ENCODE results near the gene CCL22.

CCL22 gene

GRCh38 chr16:57377080-57377841 is 18.7 kb downstream of the CCL22 start:
- DNase-seq: no peak

DNA sequence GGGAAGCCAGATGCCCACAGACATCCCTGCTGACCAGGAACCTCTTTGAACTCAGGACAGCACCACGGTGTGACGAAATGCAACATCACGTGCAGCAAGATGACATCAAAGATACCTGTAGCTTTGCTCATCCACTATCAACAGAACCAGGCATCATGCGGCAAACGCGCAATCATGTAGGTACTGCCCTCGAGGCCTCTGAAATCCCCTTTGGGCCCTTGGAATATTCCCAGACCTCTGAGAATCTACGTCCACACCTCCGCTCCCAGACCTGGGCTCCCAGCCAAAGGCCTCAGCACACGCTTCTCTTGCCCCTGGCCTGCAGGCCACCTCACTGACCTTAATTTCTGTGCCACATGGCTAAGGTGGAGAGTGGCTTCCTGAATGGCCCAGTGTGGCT is 21.0 kb downstream of the CCL22 start:
- DNase-seq: no peak

DNA sequence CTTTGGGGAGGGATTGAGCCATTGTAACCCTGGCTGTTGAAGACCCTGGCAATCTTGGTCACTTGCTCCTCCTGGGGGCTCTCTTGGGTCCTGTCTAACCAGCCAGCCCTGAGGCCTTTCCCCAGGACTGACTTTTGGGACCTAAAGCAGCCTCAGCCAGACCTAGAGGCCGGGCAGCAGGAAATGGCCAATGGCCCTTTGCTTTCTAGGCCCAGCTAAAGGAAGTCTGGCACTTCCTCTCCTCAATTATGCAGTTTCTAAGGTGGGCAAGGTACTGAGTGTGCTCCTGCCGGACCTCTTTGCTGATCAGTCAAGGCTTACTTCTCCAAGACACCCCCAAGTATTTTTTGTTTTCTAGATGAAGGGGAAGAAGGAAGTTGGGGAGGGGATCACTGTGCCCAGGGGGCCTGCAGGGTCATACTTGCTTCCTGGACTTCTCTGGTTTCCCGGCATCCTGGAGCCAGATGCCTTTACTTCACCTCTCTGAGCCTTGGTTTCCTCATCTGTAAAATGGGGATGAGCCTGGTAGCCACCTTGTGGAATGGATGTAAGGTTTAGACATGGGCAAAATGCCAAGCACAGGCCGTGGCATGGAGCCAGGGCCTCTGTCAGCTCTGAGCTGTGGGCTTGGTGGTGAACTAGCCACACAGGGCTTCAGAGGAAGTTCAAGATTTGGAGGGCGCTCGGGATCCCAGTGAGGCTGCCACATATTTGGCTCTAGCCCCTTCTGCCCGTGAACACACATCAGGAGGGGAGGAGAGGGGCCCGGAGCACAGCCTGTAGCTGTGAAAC is 22.3 kb downstream of the CCL22 start:
- DNase-seq: no peak

DNA sequence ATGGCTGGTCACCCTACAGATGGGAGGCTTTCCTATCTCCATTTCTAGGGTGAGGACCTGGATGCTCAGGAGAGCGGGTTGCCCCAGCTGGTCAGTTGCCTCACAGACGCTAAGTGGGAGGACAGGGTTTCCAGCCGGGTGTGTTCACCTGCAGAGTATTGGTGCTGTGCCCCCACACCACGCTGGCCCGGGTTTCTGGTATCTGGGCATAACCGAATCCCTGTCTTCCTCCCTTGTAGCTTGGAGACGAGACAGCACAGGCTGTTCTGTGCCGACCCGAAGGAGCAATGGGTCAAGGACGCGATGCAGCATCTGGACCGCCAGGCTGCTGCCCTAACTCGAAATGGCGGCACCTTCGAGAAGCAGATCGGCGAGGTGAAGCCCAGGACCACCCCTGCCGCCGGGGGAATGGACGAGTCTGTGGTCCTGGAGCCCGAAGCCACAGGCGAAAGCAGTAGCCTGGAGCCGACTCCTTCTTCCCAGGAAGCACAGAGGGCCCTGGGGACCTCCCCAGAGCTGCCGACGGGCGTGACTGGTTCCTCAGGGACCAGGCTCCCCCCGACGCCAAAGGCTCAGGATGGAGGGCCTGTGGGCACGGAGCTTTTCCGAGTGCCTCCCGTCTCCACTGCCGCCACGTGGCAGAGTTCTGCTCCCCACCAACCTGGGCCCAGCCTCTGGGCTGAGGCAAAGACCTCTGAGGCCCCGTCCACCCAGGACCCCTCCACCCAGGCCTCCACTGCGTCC is 23.4 kb downstream of the CCL22 start:
- DNase-seq: no peak

- DNase-seq: no peak
Observed at GRCh38 chr16:57382535-57383275, 24.1 kb downstream of the CCL22 start.

GRCh38 chr16:57383276-57384247 is 25.0 kb downstream of the CCL22 start:
- no peak for DNase-seq

DNA sequence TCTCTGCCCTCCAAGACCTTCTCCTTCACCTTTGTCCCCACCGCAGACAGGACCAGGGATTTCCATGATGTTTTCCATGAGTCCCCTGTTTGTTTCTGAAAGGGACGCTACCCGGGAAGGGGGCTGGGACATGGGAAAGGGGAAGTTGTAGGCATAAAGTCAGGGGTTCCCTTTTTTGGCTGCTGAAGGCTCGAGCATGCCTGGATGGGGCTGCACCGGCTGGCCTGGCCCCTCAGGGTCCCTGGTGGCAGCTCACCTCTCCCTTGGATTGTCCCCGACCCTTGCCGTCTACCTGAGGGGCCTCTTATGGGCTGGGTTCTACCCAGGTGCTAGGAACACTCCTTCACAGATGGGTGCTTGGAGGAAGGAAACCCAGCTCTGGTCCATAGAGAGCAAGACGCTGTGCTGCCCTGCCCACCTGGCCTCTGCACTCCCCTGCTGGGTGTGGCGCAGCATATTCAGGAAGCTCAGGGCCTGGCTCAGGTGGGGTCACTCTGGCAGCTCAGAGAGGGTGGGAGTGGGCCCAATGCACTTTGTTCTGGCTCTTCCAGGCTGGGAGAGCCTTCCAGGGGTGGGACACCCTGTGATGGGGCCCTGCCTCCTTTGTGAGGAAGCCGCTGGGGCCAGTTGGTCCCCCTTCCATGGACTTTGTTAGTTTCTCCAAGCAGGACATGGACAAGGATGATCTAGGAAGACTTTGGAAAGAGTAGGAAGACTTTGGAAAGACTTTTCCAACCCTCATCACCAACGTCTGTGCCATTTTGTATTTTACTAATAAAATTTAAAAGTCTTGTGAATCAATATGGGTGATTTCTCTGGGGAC is 25.9 kb downstream of the CCL22 start:
- no peak for DNase-seq

DNA sequence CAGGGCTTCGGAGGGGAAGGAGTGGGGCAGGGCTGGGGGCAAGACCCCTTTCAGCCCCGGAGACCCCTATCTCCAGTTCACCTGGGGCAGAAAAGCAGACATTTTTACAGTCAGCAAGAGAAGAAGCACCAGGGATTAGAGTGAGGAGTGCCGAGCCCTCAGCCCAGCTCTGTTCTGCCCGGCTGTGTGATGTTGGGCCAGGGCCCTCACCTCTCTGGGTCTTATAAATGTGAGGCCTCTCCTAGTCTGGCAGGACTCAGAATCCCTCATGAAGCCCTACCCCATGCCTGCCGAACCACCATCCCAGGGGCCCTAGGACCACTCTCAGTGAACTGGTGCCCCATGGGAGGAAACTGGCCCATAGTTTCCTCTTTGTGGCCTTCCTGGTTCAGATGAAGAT is 26.5 kb downstream of the CCL22 start:
- no peak for DNase-seq

GRCh38 chr16:57386381-57386951 is 27.9 kb downstream of the CCL22 start:
- no peak for DNase-seq

- no peak for DNase-seq
Observed at GRCh38 chr16:57387598-57388354, 29.2 kb downstream of the CCL22 start.

DNA sequence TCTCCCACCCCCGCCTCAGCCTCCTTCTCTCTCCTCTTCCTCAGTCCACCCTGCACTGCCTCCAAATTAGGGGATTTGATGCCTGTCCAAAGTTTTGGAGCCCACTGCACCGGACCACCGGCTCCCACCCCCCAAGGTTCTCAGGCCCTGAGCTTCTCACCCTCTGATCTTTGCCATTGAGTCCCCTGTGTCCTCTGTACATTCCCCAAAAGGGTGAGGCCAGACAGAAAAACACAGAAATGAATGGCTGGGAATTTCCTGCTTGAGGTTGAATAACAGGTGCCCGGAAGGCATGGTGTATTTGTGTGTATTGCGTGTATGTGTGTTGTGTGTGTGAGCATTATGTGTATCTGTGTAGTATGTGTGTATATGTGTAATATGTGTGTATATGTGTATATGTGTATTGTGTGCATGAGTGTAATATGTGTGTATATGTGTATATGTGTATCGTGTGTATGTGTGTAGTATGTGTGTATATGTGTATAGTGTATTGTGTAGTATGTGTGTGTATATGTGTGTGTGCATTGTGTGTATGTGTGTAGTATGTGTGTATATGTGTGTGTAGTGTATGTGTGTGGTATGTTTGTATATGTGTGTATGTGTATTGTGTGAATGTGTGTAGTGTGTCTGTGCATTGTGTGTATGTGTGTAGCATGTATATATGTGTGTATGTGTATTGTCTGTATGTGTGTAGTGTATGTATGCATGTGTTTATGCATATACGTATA is 29.9 kb downstream of the CCL22 start:
- DNase-seq: no peak

GRCh38 chr16:57389087-57389468 is 30.5 kb downstream of the CCL22 start:
- no peak for DNase-seq

GRCh38 chr16:57390636-57391295 is 32.2 kb downstream of the CCL22 start:
- no peak for DNase-seq

- DNase-seq: no peak
Observed at GRCh38 chr16:57391300-57391699, 32.7 kb downstream of the CCL22 start.

DNA sequence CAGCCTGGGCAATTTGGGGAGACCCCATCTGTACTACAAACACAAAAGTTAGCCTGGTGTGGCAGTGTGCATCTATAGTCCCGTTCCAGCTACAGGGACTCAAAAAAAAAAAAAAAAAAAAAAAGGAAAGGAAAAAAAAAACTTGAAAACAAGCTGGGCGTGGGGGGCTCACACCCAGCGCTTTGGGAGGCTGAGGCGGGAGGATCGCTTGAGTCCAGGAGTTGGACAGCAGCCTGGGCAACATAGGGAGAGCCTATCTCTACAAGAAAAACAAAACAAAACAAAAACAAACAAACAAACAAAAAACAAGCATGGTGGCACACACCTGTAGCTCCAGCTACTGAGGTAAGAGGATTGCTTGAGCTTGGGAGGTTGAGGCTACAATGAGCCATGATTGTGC is 33.1 kb downstream of the CCL22 start:
- DNase-seq: no peak

DNA sequence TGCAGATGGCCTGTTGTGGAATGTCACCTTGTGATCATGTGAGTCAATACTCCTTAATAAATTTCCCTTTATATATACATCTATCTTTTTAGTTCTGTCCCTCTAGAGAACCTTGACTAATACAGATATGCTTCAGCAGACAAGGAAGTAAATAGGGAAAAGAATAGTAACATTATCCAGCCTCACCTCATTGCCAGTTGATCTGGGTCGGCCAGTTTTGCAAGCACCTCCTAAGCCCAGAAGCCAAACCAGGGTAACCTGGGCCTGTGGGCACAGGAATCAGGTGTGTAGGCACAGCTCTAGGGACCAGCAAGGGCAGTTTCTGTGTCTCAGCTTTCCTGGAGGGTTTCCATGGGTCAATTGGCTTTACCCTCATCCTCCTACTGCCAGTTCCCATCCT is 34.1 kb downstream of the CCL22 start:
- no peak for DNase-seq

DNA sequence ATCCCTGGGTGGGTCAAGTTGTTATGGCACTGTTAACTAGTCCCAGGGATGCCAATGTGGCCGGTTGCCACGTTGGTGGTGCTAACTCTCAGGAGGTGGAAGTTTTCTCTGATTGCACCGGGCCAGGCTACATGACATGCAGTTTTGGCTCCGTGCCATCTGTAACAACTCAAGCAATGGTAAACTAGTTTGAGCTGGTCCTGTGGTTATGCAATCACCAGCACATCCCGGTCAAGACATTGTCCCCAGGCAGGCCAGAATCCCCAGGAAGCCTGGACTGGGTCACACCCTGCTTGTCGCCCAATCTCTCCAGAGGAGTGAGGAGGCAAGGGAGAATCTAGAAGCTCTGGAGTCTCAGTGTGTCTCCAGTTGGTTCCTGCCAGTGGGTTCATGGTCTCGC is 35.9 kb downstream of the CCL22 start:
- no peak for DNase-seq

GRCh38 chr16:57395026-57395425 is 36.4 kb downstream of the CCL22 start:
- no peak for DNase-seq
